Neural cell (in vitro differentiated cells): ENCODE measurements around the gene COL27A1.

Experiments
- EZH2 ChIP-seq: fragments of 200-600, 300-800 bp; shearing (Covaris generic), sonication (generic); IDR thresholded peaks from 2 replicates; pipeline ENCODE4 v1.6.1; 2014; ENCODE audit warnings: antibody characterized with exemption, low read length, borderline replicate concordance, mild to moderate bottlenecking; ENCODE audit not compliant: insufficient read depth, poor library complexity, severe bottlenecking
- MXI1 ChIP-seq: fragments of 450-650 bp; conservative IDR thresholded peaks from 2 replicates; pipeline ENCODE4 v1.6.1; 2014; ENCODE audit warnings: antibody characterized with exemption, mild to moderate bottlenecking; ENCODE audit not compliant: poor library complexity, severe bottlenecking
- POLR2AphosphoS5 ChIP-seq: IDR thresholded peaks from 2 replicates; pipeline ENCODE4 v1.6.1; 2012
- REST ChIP-seq: IDR thresholded peaks from 2 replicates; pipeline ENCODE4 v1.6.1; 2012; ENCODE audit warnings: borderline replicate concordance
- SMC3 ChIP-seq: fragments of 450-650 bp; conservative IDR thresholded peaks from 2 replicates; pipeline ENCODE4 v1.6.1; 2014; ENCODE audit warnings: antibody characterized with exemption, mild to moderate bottlenecking, moderate library complexity; ENCODE audit not compliant: poor library complexity

GRCh38 chr9:114121227-114122135 is 33.9 kb upstream of the COL27A1 start:
- no peak for TF ChIP-seq POLR2AphosphoS5
- no peak for TF ChIP-seq EZH2
- no peak for TF ChIP-seq REST
- TF ChIP-seq SMC3, result no peak
- no peak for TF ChIP-seq MXI1
